H1 (cell line): ENCODE results near the gene SLC51B. TPM values are rescaled to one million over a fixed set of nuclear protein-coding genes. Genes with fewer than 3 reads are reported as not detected.

Experiments
- CTCF ChIA-PET: fragments of 300-600 bp; sonication (Branson Sonifier 250); formaldehyde crosslinking; loops from one replicate; lab custom pipeline; 2021; ENCODE audit not compliant: partially characterized antibody; lab: Charles Lee
- POLR2A ChIA-PET: fragments of 300-600 bp; sonication (Branson Sonifier 250); formaldehyde crosslinking; loops from one replicate; lab custom pipeline; 2021; ENCODE audit warnings: inconsistent platforms; ENCODE audit not compliant: partially characterized antibody; lab: Charles Lee
- DNase-seq, 2 experiments: peaks; one replicate each; pipeline versions ENCODE4 v3.0.0 to v3.0.0-alpha.2; 2010 to 2022; ENCODE audit warnings: low spot score in 2 of 2, low read depth in 1 of 2, mixed read lengths in 1 of 2
- FAIRE-seq: peaks from 2 replicates; lab custom pipeline; 2011; peaks lifted over from hg19 to GRCh38; lab: Jason Lieb, UNC
- H2AFZ ChIP-seq: 2 replicates; pipeline ENCODE4 v1.8.1; 2012; ENCODE audit warnings: low read length, inconsistent platforms
- H2AK5ac ChIP-seq: 2 replicates; pipeline ENCODE4 v1.6.1; 2013; ENCODE audit warnings: low read depth, low read length
- H2BK120ac ChIP-seq: replicated peaks from 2 replicates; pipeline ENCODE3; 2013; ENCODE audit warnings: low read depth, low read length, inconsistent platforms
- H2BK12ac ChIP-seq: 2 replicates; pipeline ENCODE4 v1.6.1; 2013; ENCODE audit warnings: low read depth, low read length
- H2BK15ac ChIP-seq: 2 replicates; pipeline ENCODE4 v1.6.1; 2013; ENCODE audit warnings: low read length
- H2BK20ac ChIP-seq: 2 replicates; pipeline ENCODE4 v1.6.1; 2013; ENCODE audit warnings: low read length
- H2BK5ac ChIP-seq: 2 replicates; pipeline ENCODE4 v1.6.1; 2013; ENCODE audit warnings: low read depth, low read length
- H3K14ac ChIP-seq: 2 replicates; pipeline ENCODE4 v1.6.1; 2013; ENCODE audit warnings: inconsistent platforms; ENCODE audit not compliant: insufficient read length
- H3K18ac ChIP-seq: 2 replicates; pipeline ENCODE4 v1.6.1; 2013; ENCODE audit warnings: low read length; ENCODE audit errors: extremely low read depth
- H3K23ac ChIP-seq: 2 replicates; pipeline ENCODE4 v1.6.1; 2013; ENCODE audit warnings: inconsistent platforms; ENCODE audit not compliant: insufficient read length
- H3K23me2 ChIP-seq: 2 replicates; pipeline ENCODE4 v1.6.1; 2013; ENCODE audit warnings: low read depth, low read length
- H3K27ac ChIP-seq: 2 replicates; pipeline ENCODE4 v1.6.1; 2011; ENCODE audit warnings: low read depth, low read length, inconsistent platforms
- H3K27me3 ChIP-seq, 4 experiments: replicated peaks in 1 of 4; 1 replicate in 1 of 4; 2 replicates in 3 of 4; pipeline versions ENCODE4 v1.6.1 to v1.8.1; 2011 to 2013; ENCODE audit warnings: low read length in 3 of 4, mild to moderate bottlenecking in 3 of 4, inconsistent platforms in 2 of 4, mixed read lengths in 2 of 4, moderate library complexity in 1 of 4; ENCODE audit not compliant: control insufficient read depth in 3 of 4, insufficient read depth in 3 of 4; ENCODE audit errors: extremely low read depth in 1 of 4
- H3K36me3 ChIP-seq, 4 experiments: 2 replicates each; pipeline versions ENCODE4 v1.6.1 to v1.8.1; 2011 to 2013; ENCODE audit warnings: mild to moderate bottlenecking in 4 of 4, low read length in 3 of 4, moderate library complexity in 2 of 4, control low read depth in 1 of 4, inconsistent platforms in 1 of 4; ENCODE audit not compliant: insufficient read depth in 4 of 4, control insufficient read depth in 2 of 4
- H3K4ac ChIP-seq: replicated peaks from 2 replicates; pipeline ENCODE3; 2013; ENCODE audit warnings: low read length, low read depth, mixed read lengths, inconsistent platforms; ENCODE audit not compliant: insufficient read length
- H3K4me1 ChIP-seq, 4 experiments: replicated peaks in 1 of 4; 1 replicate in 1 of 4; 2 replicates in 3 of 4; pipeline versions ENCODE4 v1.6.1 to v1.8.1; 2011 to 2013; ENCODE audit warnings: low read length in 3 of 4, inconsistent platforms in 2 of 4, mixed read lengths in 1 of 4; ENCODE audit not compliant: insufficient read depth in 4 of 4, control insufficient read depth in 3 of 4
- H3K4me2 ChIP-seq, 2 experiments: 2 replicates each; pipeline versions ENCODE4 v1.6.1 to v1.8.1; 2011 to 2013; ENCODE audit warnings: low read depth in 2 of 2, low read length in 2 of 2, control low read depth in 1 of 2, inconsistent platforms in 1 of 2, mild to moderate bottlenecking in 1 of 2; ENCODE audit not compliant: insufficient read depth in 1 of 2
- H3K4me3 ChIP-seq, 4 experiments: fragments of 200-600, 300-600 bp in 1 of 4; sonication (generic), shearing (Covaris generic), sonication (Bioruptor Twin) in 1 of 4; 2 replicates each; pipeline versions ENCODE4 v1.5.1 to v1.8.1; 2011 to 2016; ENCODE audit warnings: low read length in 4 of 4, low read depth in 3 of 4, control low read depth in 2 of 4, inconsistent platforms in 2 of 4, mild to moderate bottlenecking in 2 of 4, mixed read lengths in 1 of 4, moderate library complexity in 1 of 4; ENCODE audit not compliant: insufficient read depth in 2 of 4; ENCODE audit errors: extremely low read depth in 1 of 4
- H3K56ac ChIP-seq: replicated peaks from 2 replicates; pipeline ENCODE3; 2013; ENCODE audit warnings: low read depth, mild to moderate bottlenecking, mixed read lengths, low read length, inconsistent platforms; ENCODE audit not compliant: insufficient read length
- H3K79me1 ChIP-seq: 2 replicates; pipeline ENCODE4 v1.6.1; 2013; ENCODE audit warnings: low read depth, low read length, control low read depth
- H3K79me2 ChIP-seq, 2 experiments: 2 replicates each; pipeline versions ENCODE4 v1.6.1 to v1.8.1; 2012 to 2013; ENCODE audit warnings: low read length in 2 of 2, mild to moderate bottlenecking in 2 of 2, inconsistent platforms in 1 of 2; ENCODE audit not compliant: insufficient read depth in 2 of 2, control insufficient read depth in 1 of 2
- H3K9ac ChIP-seq, 4 experiments: replicated peaks in 1 of 4; 1 replicate in 1 of 4; 2 replicates in 3 of 4; pipeline versions ENCODE4 v1.6.1 to v1.8.1; 2011 to 2013; ENCODE audit warnings: low read depth in 3 of 4, low read length in 3 of 4, control low read depth in 2 of 4, mild to moderate bottlenecking in 2 of 4, moderate library complexity in 2 of 4, inconsistent platforms in 1 of 4; ENCODE audit errors: extremely low read depth in 1 of 4
- H3K9me3 ChIP-seq, 2 experiments: 2 replicates each; pipeline versions ENCODE4 v1.6.1 to v1.8.1; 2012 to 2013; ENCODE audit warnings: mild to moderate bottlenecking in 2 of 2, moderate library complexity in 2 of 2, control low read depth in 1 of 2, inconsistent platforms in 1 of 2, low read depth in 1 of 2, low read length in 1 of 2, mixed read lengths in 1 of 2; ENCODE audit not compliant: insufficient read depth in 2 of 2
- H4K20me1 ChIP-seq, 2 experiments: replicated peaks in 1 of 2; 2 replicates each; pipeline versions ENCODE3 to v1.8.1; 2011 to 2013; ENCODE audit warnings: inconsistent platforms in 2 of 2, low read length in 2 of 2, mild to moderate bottlenecking in 1 of 2; ENCODE audit not compliant: insufficient read depth in 2 of 2, control insufficient read depth in 1 of 2
- H4K5ac ChIP-seq: 2 replicates; pipeline ENCODE4 v1.6.1; 2013; ENCODE audit warnings: low read length, low read depth, mixed read lengths, inconsistent platforms; ENCODE audit not compliant: insufficient read length
- H4K8ac ChIP-seq: 2 replicates; pipeline ENCODE4 v1.8.0; 2013; ENCODE audit warnings: mild to moderate bottlenecking, moderate library complexity, low read length, inconsistent platforms; ENCODE audit not compliant: insufficient read depth; ENCODE audit errors: extremely low read depth
- H4K91ac ChIP-seq: replicated peaks from 2 replicates; pipeline ENCODE3; 2013; ENCODE audit warnings: low read length, mixed read lengths, inconsistent platforms; ENCODE audit not compliant: insufficient read length
- ATF2 ChIP-seq: IDR thresholded peaks from 2 replicates; pipeline ENCODE4 v1.6.1; 2012; ENCODE audit warnings: low read length, inconsistent platforms
- ATF3 ChIP-seq: IDR thresholded peaks from 2 replicates; pipeline ENCODE4 v1.6.1; 2011; ENCODE audit warnings: low read depth, mild to moderate bottlenecking, low read length; ENCODE audit not compliant: insufficient read depth
- BACH1 ChIP-seq: IDR thresholded peaks from 2 replicates; pipeline ENCODE4 v1.6.1; 2012; ENCODE audit warnings: low read length, improper control_type of control experiment
- CHD1 ChIP-seq: IDR thresholded peaks from 2 replicates; pipeline ENCODE4 v1.6.1; 2012; ENCODE audit warnings: low read depth, low read length, improper control_type of control experiment
- CHD2 ChIP-seq: IDR thresholded peaks from 2 replicates; pipeline ENCODE4 v1.6.1; 2012; ENCODE audit warnings: low read length, improper control_type of control experiment
- GTF2F1 ChIP-seq: IDR thresholded peaks from 2 replicates; pipeline ENCODE4 v1.6.1; 2012; ENCODE audit warnings: low read depth, low read length, improper control_type of control experiment, borderline replicate concordance
- MAX ChIP-seq: IDR thresholded peaks from 2 replicates; pipeline ENCODE4 v1.6.1; 2012; ENCODE audit warnings: inconsistent platforms
- NRF1 ChIP-seq: IDR thresholded peaks from 2 replicates; pipeline ENCODE4 v1.6.1; 2011; ENCODE audit warnings: mild to moderate bottlenecking, low read depth, low read length, improper control_type of control experiment
- POLR2A ChIP-seq, 2 experiments: IDR thresholded peaks; 1 replicate in 1 of 2; 2 replicates in 1 of 2; pipeline ENCODE4 v1.6.1; 2011; ENCODE audit warnings: low read depth in 2 of 2, low read length in 2 of 2, mild to moderate bottlenecking in 2 of 2; ENCODE audit errors: control extremely low read depth in 1 of 2
- RXRA ChIP-seq: IDR thresholded peaks from 2 replicates; pipeline ENCODE4 v1.6.1; 2011; ENCODE audit warnings: low read depth, mild to moderate bottlenecking, low read length, moderate library complexity; ENCODE audit not compliant: insufficient read depth
- SIX5 ChIP-seq: IDR thresholded peaks from 2 replicates; pipeline ENCODE4 v1.6.1; 2011; ENCODE audit warnings: mild to moderate bottlenecking, low read depth, low read length
- SP1 ChIP-seq: IDR thresholded peaks from 2 replicates; pipeline ENCODE4 v1.6.1; 2011; ENCODE audit warnings: low read depth, low read length
- SP2 ChIP-seq: IDR thresholded peaks from 2 replicates; pipeline ENCODE4 v1.6.1; 2012; ENCODE audit warnings: mild to moderate bottlenecking, low read length, inconsistent platforms
- WGBS, 2 experiments: shearing (Covaris generic) in 1 of 2; methylation state at CpG; one replicate each; pipeline versions ENCODE4 v1.1.6 to v1.1.7; 2013 to 2015; ENCODE audit warnings: low lambda C conversion rate in 2 of 2, mixed read lengths in 2 of 2, inconsistent platforms in 1 of 2, low coverage in 1 of 2, missing lambda C conversion rate in 1 of 2; ENCODE audit not compliant: insufficient replicate concordance in 2 of 2, insufficient coverage in 1 of 2, insufficient read length in 1 of 2; ENCODE audit errors: extremely low coverage in 1 of 2, missing lambda C conversion rate in 1 of 2; 5-methylcytosine and 5-hydroxymethylcytosine counted together
- polyA plus RNA-seq, 7 experiments: library from polyadenylated mRNA; depleted of rRNA in 3 of 7; stranded (reverse) in 5 of 7; unstranded in 2 of 7; fragments of >200 nt in 5 of 7; fragments of 200-250 nt in 2 of 7; gene quantifications; 1 replicate in 5 of 7; 2 replicates in 1 of 7; 4 replicates in 1 of 7; pipeline versions ENCODE4 v1.2.1 to v1.2.3, GENCODE V29; 2011 to 2013; ENCODE audit warnings: missing spikeins in 2 of 7, mixed read lengths in 2 of 7
- total RNA-seq: library from RNA; stranded (reverse); fragmentation: NEBNext Ultra II Directional; extraction: Animal tissue kit (Norgen Biotek cat#: 25700); gene quantifications from 2 replicates; pipeline ENCODE4 v1.2.1, GENCODE V29; 2021

The SLC51B gene
- total and polyA plus RNA-seq, 2 of the 8 experiments (the other 6 are each of a cell fraction or from before 2014, with no cell fraction given) = not detected

GRCh38 chr15:65027593-65027992 lies 17.6 kb upstream of the SLC51B start:
- Histone ChIP-seq H3K23me2 (no peaks in the 10 kb centered on the region; the same call in 1 of the 2 replicates), H2BK20ac (no peak overlapping the region), H2BK15ac (no peak overlapping the region), H2BK12ac (no peak overlapping the region), H3K79me1 (peaks cover 5% of the 10 kb centered on the region; the same call in 1 of the 2 replicates), H3K18ac (no peak overlapping the region), H4K91ac (no peak overlapping the region), H4K5ac (no peak overlapping the region), H2BK120ac (no peak overlapping the region), H3K4me1 (peaks cover 0 to 2% (median 0%) of the 10 kb centered on the region in 4 experiments; a peak in 1 of 7 replicates), H3K4ac (no peak overlapping the region), H3K9ac (no peak overlapping the region), H4K20me1 (peaks cover 0 to 1% of the 10 kb centered on the region in 2 experiments), H4K8ac (no peak overlapping the region), H3K79me2 (peaks cover 0 to 7% of the 10 kb centered on the region in 2 experiments; a peak in 1 of 4 replicates), H3K23ac (no peak overlapping the region), H3K14ac (no peak overlapping the region), H3K4me2 (peak overlapping the region in 1 of 2 experiments; percentile 88; a peak in 1 of 4 replicates), H3K4me3 (0 out of 8 replicates have a peak overlapping the region, but pooled peaks of 1 of the 4 experiments have one; percentile 91), H3K27me3 (no peaks in the 10 kb centered on the region), H3K36me3 (peaks cover 0 to 19% (median 4%) of the 10 kb centered on the region in 4 experiments; a peak in 5 of 8 replicates), H3K56ac (no peak overlapping the region), H3K9me3 (no peaks in the 10 kb centered on the region), H3K27ac (no peak overlapping the region), H2AFZ (no peak overlapping the region), H2AK5ac (no peak overlapping the region), H2BK5ac (no peak overlapping the region)
- POLR2A ChIA-PET = interaction anchor here (1.5 kb wide), 1 partner anchor 9 kb away, joined by 4 read pairs; no protein-coding TSS in a partner anchor
- FAIRE-seq = no peak
- CTCF ChIA-PET = no interaction called here
- no peak for DNase-seq
- WGBS, 2 experiments = 96% methylated on average over 1 of the region's 1 CpG; no CpG with 5 or more reads in 1 of the 2 experiments
- no peak for TF ChIP-seq SP1
- no peak for TF ChIP-seq RXRA
- TF ChIP-seq ATF3 = no peak
- TF ChIP-seq CHD1 = no peak
- TF ChIP-seq SP2 = no peak
- TF ChIP-seq BACH1 = no peak
- TF ChIP-seq POLR2A (IDR thresholded peaks at IDR 0.05; ENCODE audit: control extremely low read depth in 1 of 2, low read depth in 2 of 2, low read length in 2 of 2) = no peak
- TF ChIP-seq SIX5 = no peak
- TF ChIP-seq CHD2 = no peak
- no peak for TF ChIP-seq MAX
- TF ChIP-seq ATF2 = no peak
- no peak for TF ChIP-seq NRF1
- TF ChIP-seq GTF2F1 = no peak
